ENCODE measurements around the gene CRB3. TPM values are rescaled to one million over a fixed set of nuclear protein-coding genes. Genes with fewer than 3 reads are reported as not detected.

Gene CRB3
- total and polyA plus RNA-seq, 2 of the 13 experiments (the other 11 are each of a cell fraction or from before 2014, with no cell fraction given) = 10.6 to 25.6 TPM

GRCh38 chr19:6448045-6448444, 16.0 kb upstream of the CRB3 start:
- intact Hi-C loops (cut with micrococcal nuclease; ENCODE audit: unreplicated experiment) (no loop called here), in situ Hi-C loops (cut with HindIII; ENCODE audit: extremely low pct_ligation_motif_present, low pct_unique_long_range_greater_than_20kb) (no loop called here)
- Histone ChIP-seq H3K4me2 (ENCODE audit: low read depth, low read length) (no peak overlapping the region), H3K36me3 (replicated peaks in 1 of 2; ENCODE audit: control insufficient read depth in 1 of 2, insufficient read depth in 2 of 2, low read length in 2 of 2) (peaks cover 0 to 2% of the 10 kb centered on the region in 2 experiments; a peak in 1 of 5 replicates), H4K20me1 (ENCODE audit: insufficient read depth, low read length) (no peaks in the 10 kb centered on the region), H3K9me3 (ENCODE audit: low read length) (no peaks in the 10 kb centered on the region), H3K27me3 (ENCODE audit: control insufficient read depth in 1 of 2, insufficient read depth in 2 of 2, low read length in 2 of 2) (no peaks in the 10 kb centered on the region), H3K27ac (ENCODE audit: extremely low read length, insufficient read depth, low read length) (no peak overlapping the region), H3K9ac (ENCODE audit: insufficient read depth, low read depth, low read length) (no peak overlapping the region), H3K4me3 (replicated peaks in 1 of 3; ENCODE audit: insufficient read depth in 1 of 3, low read depth in 2 of 3, low read length in 3 of 3) (no peak overlapping the region), H3K4me1 (ENCODE audit: insufficient read depth, low read length) (no peaks in the 10 kb centered on the region), H3K79me2 (ENCODE audit: insufficient read depth, low read length) (no peaks in the 10 kb centered on the region), H2AFZ (ENCODE audit: low read length) (no peak overlapping the region)
- BruUV-seq (replicated peaks) = no TSS peak
- ATAC-seq (no peak), DNase-seq (ENCODE audit: low spot score) (no peak), FAIRE-seq (no peak)
- 100% methylated on average over 3 of the region's 3 CpGs for WGBS (ENCODE audit: low lambda C conversion rate)
- CTCF ChIA-PET (ENCODE audit: low intra/inter-chr PET ratio, low total read pairs) = no interaction called here
- POLR2A ChIA-PET = no interaction called here
- TF ChIP-seq U2AF2 (IDR thresholded peaks at IDR 0.05; ENCODE audit: low read depth, low read length) (no peak), JDP2 (CRISPR knock-in tag; IDR thresholded peaks at IDR 0.05; ENCODE audit: borderline replicate concordance) (no peak), NBN (conservative IDR thresholded peaks at IDR 0.05) (no peak), RBFOX2 (IDR thresholded peaks at IDR 0.05; ENCODE audit: low read depth, low read length) (no peak), PCBP2 (optimal IDR thresholded peaks at IDR 0.05; ENCODE audit: low read depth, low read length, poor library complexity, severe bottlenecking) (no peak), MED1 (CRISPR knock-in tag; IDR thresholded peaks at IDR 0.05) (no peak), HDAC6 (IDR thresholded peaks at IDR 0.05; ENCODE audit: low read depth, low read length) (no peak), CSRNP2 (CRISPR knock-in tag; conservative IDR thresholded peaks at IDR 0.05; ENCODE audit: low read depth) (no peak), ATF7-NPFF (CRISPR knock-in tag; IDR thresholded peaks at IDR 0.05; ENCODE audit: low read depth) (no peak), ZNF276 (CRISPR knock-in tag; IDR thresholded peaks at IDR 0.05; ENCODE audit: low read depth) (no peak), MEIS1 (CRISPR knock-in tag; IDR thresholded peaks at IDR 0.05; ENCODE audit: borderline replicate concordance) (no peak), ZNF576 (CRISPR knock-in tag; IDR thresholded peaks at IDR 0.05) (no peak), ZHX2 (IDR thresholded peaks at IDR 0.05; ENCODE audit: low read depth) (no peak), ZHX2 (CRISPR knock-in tag; IDR thresholded peaks at IDR 0.05; ENCODE audit: borderline replicate concordance) (no peak), ZNF354B (CRISPR knock-in tag; IDR thresholded peaks at IDR 0.05) (no peak), ZNF251 (CRISPR knock-in tag; IDR thresholded peaks at IDR 0.05) (no peak), PAF1 (CRISPR knock-in tag; IDR thresholded peaks at IDR 0.05) (no peak)

Data from HepG2 (cell line).